IMR-90 (cell line): ENCODE results near the gene AGT. TPM values are rescaled to one million over a fixed set of nuclear protein-coding genes. Genes with fewer than 3 reads are reported as not detected.

Experiments
- ATAC-seq: fragments of 200-7000 bp; cut with Tn5 transposase; 2 replicates; pipeline ENCODE4 v1.9.1; 2020; ENCODE audit warnings: low read depth, mild to moderate bottlenecking, moderate library complexity
- BruUV-seq: library from RNA; stranded (reverse); fragments of 400-500 nt; replicated peaks from 2 replicates; lab custom pipeline; 2021; lab: Mats Ljungman, UMichigan
- CTCF ChIA-PET: fragments of 300-600 bp; formaldehyde crosslinking; extraction: SDS; loops from one replicate; lab custom pipeline; 2021; ENCODE audit warnings: antibody characterized with exemption; lab: Yijun Ruan, JAX
- POLR2A ChIA-PET: fragments of 300-600 bp; sonication (Branson Sonifier 250); formaldehyde crosslinking; loops from one replicate; lab custom pipeline; 2022; ENCODE audit warnings: antibody characterized with exemption; ENCODE audit not compliant: unreplicated experiment; lab: Charles Lee
- DNase-seq: peaks from one replicate; pipeline ENCODE4 v3.0.0; 2013
- H2AFZ ChIP-seq: replicated peaks from 2 replicates; pipeline ENCODE3; 2013; ENCODE audit warnings: low read length, mild to moderate bottlenecking; ENCODE audit not compliant: poor library complexity
- H2AK5ac ChIP-seq: 2 replicates; pipeline ENCODE4 v1.6.1; 2013; ENCODE audit warnings: low read depth, low read length, inconsistent platforms
- H2AK9ac ChIP-seq: replicated peaks from 2 replicates; pipeline ENCODE3; 2013; ENCODE audit warnings: mild to moderate bottlenecking, low read depth, low read length, moderate library complexity; ENCODE audit not compliant: poor library complexity
- H2BK120ac ChIP-seq: 2 replicates; pipeline ENCODE4 v1.6.1; 2013; ENCODE audit warnings: low read depth, low read length, inconsistent platforms
- H2BK15ac ChIP-seq: 3 replicates; pipeline ENCODE4 v1.6.1; 2013; ENCODE audit warnings: low read depth, low read length, inconsistent platforms
- H2BK20ac ChIP-seq: 2 replicates; pipeline ENCODE4 v1.6.1; 2013; ENCODE audit warnings: low read depth, mild to moderate bottlenecking, inconsistent platforms, low read length, moderate library complexity
- H2BK5ac ChIP-seq: 2 replicates; pipeline ENCODE4 v1.6.1; 2013; ENCODE audit warnings: mild to moderate bottlenecking, low read depth, low read length, inconsistent platforms; ENCODE audit not compliant: poor library complexity, severe bottlenecking
- H3K14ac ChIP-seq: replicated peaks from 2 replicates; pipeline ENCODE4 v1.6.1; 2013; ENCODE audit warnings: low read depth, low read length, inconsistent platforms
- H3K18ac ChIP-seq: 2 replicates; pipeline ENCODE4 v1.6.1; 2013; ENCODE audit warnings: low read depth, low read length, control low read depth
- H3K23ac ChIP-seq: 2 replicates; pipeline ENCODE4 v1.6.1; 2013; ENCODE audit warnings: low read depth, low read length, inconsistent platforms
- H3K27ac ChIP-seq: 2 replicates; pipeline ENCODE4 v1.5.1; 2013; ENCODE audit warnings: mild to moderate bottlenecking, control low read depth, low read length; ENCODE audit not compliant: insufficient read depth
- H3K27me3 ChIP-seq: 2 replicates; pipeline ENCODE4 v1.6.1; 2013; ENCODE audit warnings: low read length; ENCODE audit not compliant: control insufficient read depth, insufficient read depth
- H3K36me3 ChIP-seq: 2 replicates; pipeline ENCODE4 v1.6.1; 2013; ENCODE audit warnings: low read length, mixed read lengths; ENCODE audit not compliant: control insufficient read depth, insufficient read depth
- H3K4ac ChIP-seq: 2 replicates; pipeline ENCODE4 v1.6.1; 2013; ENCODE audit warnings: low read depth, low read length, inconsistent platforms
- H3K4me1 ChIP-seq: 2 replicates; pipeline ENCODE4 v1.6.1; 2013; ENCODE audit warnings: low read length, mixed read lengths; ENCODE audit not compliant: control insufficient read depth, insufficient read depth
- H3K4me2 ChIP-seq: 2 replicates; pipeline ENCODE4 v1.6.1; 2013; ENCODE audit warnings: low read depth, mild to moderate bottlenecking, control low read depth, low read length, moderate library complexity
- H3K4me3 ChIP-seq: 2 replicates; pipeline ENCODE4 v1.5.1; 2013; ENCODE audit warnings: low read depth, mild to moderate bottlenecking, control low read depth, low read length, moderate library complexity; ENCODE audit not compliant: insufficient read depth
- H3K56ac ChIP-seq: 2 replicates; pipeline ENCODE4 v1.6.1; 2013; ENCODE audit warnings: low read length, inconsistent platforms; ENCODE audit not compliant: insufficient read depth; ENCODE audit errors: extremely low read depth
- H3K79me1 ChIP-seq, 2 experiments: 2 replicates each; pipeline ENCODE4 v1.6.1; 2013; ENCODE audit warnings: low read length in 2 of 2, inconsistent platforms in 1 of 2, low read depth in 1 of 2
- H3K9ac ChIP-seq: 2 replicates; pipeline ENCODE4 v1.6.1; 2013; ENCODE audit warnings: low read depth, low read length, control low read depth
- H3K9me1 ChIP-seq: 2 replicates; pipeline ENCODE4 v1.6.1; 2013; ENCODE audit warnings: low read length, inconsistent platforms; ENCODE audit not compliant: insufficient read depth
- H3K9me3 ChIP-seq: 2 replicates; pipeline ENCODE4 v1.6.1; 2013; ENCODE audit warnings: low read length; ENCODE audit not compliant: control insufficient read depth, insufficient read depth
- H4K20me1 ChIP-seq: 2 replicates; pipeline ENCODE4 v1.6.1; 2013; ENCODE audit warnings: low read length, inconsistent platforms; ENCODE audit not compliant: insufficient read depth
- H4K5ac ChIP-seq: 2 replicates; pipeline ENCODE4 v1.6.1; 2013; ENCODE audit warnings: mild to moderate bottlenecking, low read depth, low read length, control low read depth
- H4K8ac ChIP-seq, 2 experiments: 2 replicates each; pipeline ENCODE4 v1.6.1; 2013; ENCODE audit warnings: low read depth in 2 of 2, low read length in 2 of 2, control low read depth in 1 of 2, inconsistent platforms in 1 of 2
- H4K91ac ChIP-seq: 2 replicates; pipeline ENCODE4 v1.6.1; 2013; ENCODE audit warnings: low read depth, low read length, inconsistent platforms; ENCODE audit not compliant: insufficient read depth
- BHLHE40 ChIP-seq: fragments of 150-350 bp; IDR thresholded peaks from 2 replicates; pipeline ENCODE4 v1.6.1; 2016; ENCODE audit warnings: mild to moderate bottlenecking, low read depth, low read length
- CHD1 ChIP-seq: IDR thresholded peaks from 2 replicates; pipeline ENCODE4 v1.6.1; 2012; ENCODE audit warnings: low read depth, low read length, improper control_type of control experiment
- MAZ ChIP-seq: IDR thresholded peaks from 2 replicates; pipeline ENCODE4 v1.6.1; 2012; ENCODE audit warnings: low read depth, mild to moderate bottlenecking, low read length, improper control_type of control experiment, moderate library complexity, borderline replicate concordance
- MXI1 ChIP-seq: IDR thresholded peaks from 2 replicates; pipeline ENCODE4 v1.6.1; 2012; ENCODE audit warnings: low read depth, mild to moderate bottlenecking, low read length, moderate library complexity, borderline replicate concordance
- RAD21 ChIP-seq: IDR thresholded peaks from 2 replicates; pipeline ENCODE4 v1.6.1; 2012; ENCODE audit warnings: low read length, improper control_type of control experiment
- RCOR1 ChIP-seq: IDR thresholded peaks from 2 replicates; pipeline ENCODE4 v1.6.1; 2012; ENCODE audit warnings: mild to moderate bottlenecking, low read length, improper control_type of control experiment; ENCODE audit not compliant: insufficient replicate concordance
- RFX5 ChIP-seq: IDR thresholded peaks from 2 replicates; pipeline ENCODE4 v1.8.0; 2012; ENCODE audit warnings: low read depth, mild to moderate bottlenecking, low read length, moderate library complexity
- USF2 ChIP-seq: fragments of 150-350 bp; IDR thresholded peaks from 2 replicates; pipeline ENCODE4 v1.6.1; 2017; ENCODE audit warnings: mild to moderate bottlenecking, antibody characterized with exemption, low read length, low read depth
- WGBS, 2 experiments: methylation state at CpG; one replicate each; pipeline versions ENCODE4 v1.1.5 to v1.1.7; 2013; ENCODE audit warnings: missing lambda C conversion rate in 2 of 2; ENCODE audit not compliant: insufficient read length in 1 of 2; ENCODE audit errors: extremely low coverage in 2 of 2; 5-methylcytosine and 5-hydroxymethylcytosine counted together
- dilution Hi-C: fragments of 300-500 bp; cut with HindIII; formaldehyde crosslinking; loops from one replicate; pipeline ENCODE4 v1.14.3; 2018; ENCODE audit warnings: low sequenced_read_pairs; ENCODE audit not compliant: unreplicated experiment
- in situ Hi-C: fragments of 300-500 bp; cut with MboI; formaldehyde crosslinking; loops from 3 replicates; pipeline ENCODE4 v1.14.3; 2019; ENCODE audit warnings: low sequenced_read_pairs, inconsistent platforms, mixed read lengths
- intact Hi-C: fragments of 100-400 bp; cut with micrococcal nuclease; formaldehyde crosslinking; loops from 2 replicates; pipeline ENCODE4 v1.10.0; 2022
- polyA plus RNA-seq, 3 experiments: library from polyadenylated mRNA; depleted of rRNA; stranded (reverse); fragments of >200 nt; gene quantifications; 2 replicates each; pipeline ENCODE4 v1.2.3, GENCODE V29; 2012; ENCODE audit warnings: low replicate concordance in 1 of 3
- total RNA-seq: library from RNA; depleted of rRNA; stranded (reverse); fragments of >200 nt; gene quantifications from 2 replicates; pipeline ENCODE4 v1.2.3, GENCODE V29; 2012

The AGT gene
- total and polyA plus RNA-seq, 2 of the 4 experiments (the other 2 are of a cell fraction), result 0.18 to 0.34 TPM

DNA sequence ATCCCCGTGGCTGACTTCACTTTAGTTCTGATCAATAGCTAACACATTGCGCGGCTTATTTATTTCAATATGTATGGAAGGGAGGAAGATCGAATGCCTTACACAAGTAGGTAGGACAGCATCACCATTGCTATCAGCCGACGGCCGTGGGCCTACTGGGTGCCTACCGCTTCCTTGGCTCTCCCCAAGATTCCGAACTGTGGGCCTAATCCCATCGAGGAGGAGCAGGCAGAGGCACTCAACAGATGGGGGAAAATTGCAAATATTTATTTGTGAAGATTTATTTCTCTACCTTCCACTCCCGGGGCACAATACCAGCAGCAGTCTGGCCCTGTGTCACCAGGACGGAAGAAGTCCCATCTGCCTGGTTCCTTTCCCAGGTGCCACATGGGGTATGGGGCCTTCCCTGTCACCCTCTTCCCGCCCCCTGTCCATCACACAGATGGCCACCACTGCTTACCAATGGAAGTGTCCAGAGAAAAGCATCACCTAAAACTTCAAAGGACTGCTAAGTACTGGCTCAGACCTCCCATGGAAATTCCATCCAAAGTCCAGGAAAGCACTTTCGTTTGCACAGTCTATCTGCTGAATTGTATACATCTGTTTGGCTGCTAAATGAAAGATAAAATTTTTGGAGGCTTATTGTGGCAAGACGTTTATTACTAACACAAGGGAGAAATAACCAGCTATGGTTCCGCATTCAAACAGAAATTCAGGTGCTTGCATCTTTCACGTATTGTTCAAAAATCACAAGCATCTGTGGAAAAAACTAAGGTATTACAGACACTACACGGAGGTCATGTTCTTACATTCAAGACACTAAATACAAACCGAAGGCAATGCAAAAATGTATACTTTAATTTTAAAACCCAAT lies 11.8 kb downstream of the AGT start:
- H3K4me2 ChIP-seq, result no peak overlapping the region
- H4K5ac ChIP-seq, result no peak overlapping the region
- H3K79me1 ChIP-seq, result no peaks in the 10 kb centered on the region
- H3K4ac ChIP-seq, result no peak overlapping the region
- H3K56ac ChIP-seq, result no peak overlapping the region
- in situ Hi-C loops (no loop called here), dilution Hi-C loops (no loop called here), intact Hi-C loops (no loop called here)
- ATAC-seq, result no peak
- 100% methylated on average over 3 of the region's 19 CpGs; no CpG with 5 or more reads in 1 of the 2 experiments for WGBS, 2 experiments
- no peaks in the 10 kb centered on the region for H3K9me1 ChIP-seq
- H3K18ac ChIP-seq, result no peak overlapping the region
- TF ChIP-seq CHD1 (no peak), RCOR1 (no peak), USF2 (no peak), MXI1 (no peak), RAD21 (no peak), BHLHE40 (no peak), MAZ (no peak), RFX5 (no peak)
- no peak overlapping the region for H2AK5ac ChIP-seq
- no peak overlapping the region for H3K4me3 ChIP-seq
- peaks cover 2% of the 10 kb centered on the region for H3K27me3 ChIP-seq
- no peak overlapping the region for H4K8ac ChIP-seq
- no peak overlapping the region for H2BK20ac ChIP-seq
- DNase-seq, result no peak
- BruUV-seq, result no TSS peak
- no peaks in the 10 kb centered on the region for H4K20me1 ChIP-seq
- POLR2A ChIA-PET, result no interaction called here
- no peak overlapping the region for H3K9ac ChIP-seq
- CTCF ChIA-PET, result interaction anchor here (1.2 kb wide), 1 partner anchor 539 kb away, joined by 3 read pairs; no protein-coding TSS in a partner anchor
- no peaks in the 10 kb centered on the region for H3K36me3 ChIP-seq
- H2BK120ac ChIP-seq, result no peak overlapping the region
- H3K27ac ChIP-seq, result no peak overlapping the region
- H3K14ac ChIP-seq, result no peak overlapping the region
- H4K91ac ChIP-seq, result no peak overlapping the region
- H3K4me1 ChIP-seq, result peaks cover 2% of the 10 kb centered on the region; the same call in 1 of the 2 replicates
- no peak overlapping the region for H2AFZ ChIP-seq
- H2BK15ac ChIP-seq, result no peak overlapping the region
- H3K9me3 ChIP-seq, result no peaks in the 10 kb centered on the region
- H2BK5ac ChIP-seq, result no peak overlapping the region
- no peak overlapping the region for H2AK9ac ChIP-seq
- no peak overlapping the region for H3K23ac ChIP-seq
